DOHH2 (cell line): ENCODE measurements around the gene RGMB.
"Not testable (repeated sequence)": the region's sequence is repeated elsewhere in the genome, so short reads cannot be mapped to it uniquely, and the experiment has no call there.

Source experiments
- CTCF ChIP-seq: fragments of 200-600 bp; sonication (generic); IDR thresholded peaks from one replicate; pipeline ENCODE4 v1.5.1; 2014; ENCODE audit warnings: antibody characterized with exemption, mild to moderate bottlenecking, low read depth, low read length; ENCODE audit not compliant: poor library complexity, severe bottlenecking
- EZH2phosphoT487 ChIP-seq: fragments of 200-600 bp; sonication (generic); IDR thresholded peaks from 2 replicates; pipeline ENCODE4 v1.6.1; 2017; ENCODE audit warnings: borderline replicate concordance, mild to moderate bottlenecking, antibody characterized with exemption, low read length, moderate library complexity, mixed read lengths

DNA sequence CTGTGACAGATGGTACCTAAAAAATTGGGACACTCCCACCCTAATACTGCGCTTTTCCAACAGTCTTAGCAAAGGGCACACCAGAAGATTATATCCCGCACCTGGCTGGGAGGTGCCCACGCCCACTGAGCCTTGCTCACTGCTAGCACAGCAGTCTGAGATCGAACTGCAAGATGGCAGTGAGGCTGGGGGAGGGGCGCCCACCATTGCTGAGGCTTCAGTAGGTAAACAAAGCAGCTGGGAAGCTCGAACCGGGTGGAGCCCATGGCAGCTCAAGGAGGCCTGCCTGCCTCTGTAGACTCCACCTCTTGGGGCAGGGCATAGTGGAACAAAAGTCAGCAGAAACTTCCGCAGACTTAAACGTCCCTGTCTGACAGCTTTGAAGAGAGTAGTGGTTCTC, 36.0 kb upstream of the RGMB start:
- not testable (repeated sequence) for TF ChIP-seq CTCF, EZH2phosphoT487
